Effector memory CD4-positive, alpha-beta T cell (primary cell): ENCODE measurements around the gene TSNAX.
A peak's percentile ranks its signal among the peaks of the same experiment; 100 is the strongest.
"Not testable (repeated sequence)": the region's sequence is repeated elsewhere in the genome, so short reads cannot be mapped to it uniquely, and the experiment has no call there.

Experiments
- DNase-seq, 3 donors: peaks; one replicate each; pipeline ENCODE4 v3.0.0-alpha.2; 2020
- H3K27ac ChIP-seq: 2 replicates; pipeline ENCODE4 v1.7.0; 2013; ENCODE audit warnings: mild to moderate bottlenecking, low read length, moderate library complexity; ENCODE audit not compliant: insufficient read depth, poor library complexity, severe bottlenecking
- H3K27me3 ChIP-seq: replicated peaks from 2 replicates; pipeline ENCODE4 v1.7.0; 2013; ENCODE audit warnings: mild to moderate bottlenecking, low read length; ENCODE audit not compliant: insufficient read depth, control insufficient read depth, poor library complexity, severe bottlenecking
- H3K36me3 ChIP-seq: 2 replicates; pipeline ENCODE4 v1.7.0; 2013; ENCODE audit warnings: mild to moderate bottlenecking, low read length, moderate library complexity; ENCODE audit not compliant: control insufficient read depth, insufficient read depth
- H3K4me1 ChIP-seq: 2 replicates; pipeline ENCODE4 v1.7.0; 2013; ENCODE audit warnings: low read length, mild to moderate bottlenecking; ENCODE audit not compliant: control insufficient read depth, insufficient read depth, poor library complexity, severe bottlenecking
- H3K4me3 ChIP-seq: 2 replicates; pipeline ENCODE4 v1.7.0; 2013; ENCODE audit warnings: low read length, low read depth, mild to moderate bottlenecking; ENCODE audit not compliant: insufficient read depth, poor library complexity, severe bottlenecking
- H3K9me3 ChIP-seq: 2 replicates; pipeline ENCODE4 v1.7.0; 2013; ENCODE audit warnings: mild to moderate bottlenecking, low read length, moderate library complexity; ENCODE audit not compliant: control insufficient read depth

The TSNAX gene

DNA sequence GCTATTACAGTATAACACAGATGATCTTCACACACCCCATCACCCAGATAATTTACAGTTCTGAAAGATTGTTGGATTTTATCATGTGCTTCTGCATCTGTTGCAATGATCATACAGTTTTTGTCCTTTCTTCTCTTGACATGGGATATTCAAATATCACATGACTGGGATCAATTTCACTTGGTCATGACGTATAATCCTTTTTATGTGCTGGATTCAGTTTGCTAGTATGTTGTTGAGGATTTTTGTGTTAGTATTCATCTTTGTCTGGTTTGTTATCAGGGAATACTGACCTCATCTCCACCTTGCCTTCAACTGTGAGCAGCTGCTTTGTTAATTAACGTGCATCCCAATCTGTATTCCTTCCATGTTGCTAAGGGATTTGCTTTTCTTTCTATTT is 53.4 kb downstream of the TSNAX start:
- Histone ChIP-seq H3K4me3 (no peak overlapping the region), H3K27me3 (no peaks in the 10 kb centered on the region), H3K36me3 (no peaks in the 10 kb centered on the region), H3K27ac (no peak overlapping the region), H3K9me3 (no peaks in the 10 kb centered on the region), H3K4me1 (no peaks in the 10 kb centered on the region)
- no peak for DNase-seq

DNA sequence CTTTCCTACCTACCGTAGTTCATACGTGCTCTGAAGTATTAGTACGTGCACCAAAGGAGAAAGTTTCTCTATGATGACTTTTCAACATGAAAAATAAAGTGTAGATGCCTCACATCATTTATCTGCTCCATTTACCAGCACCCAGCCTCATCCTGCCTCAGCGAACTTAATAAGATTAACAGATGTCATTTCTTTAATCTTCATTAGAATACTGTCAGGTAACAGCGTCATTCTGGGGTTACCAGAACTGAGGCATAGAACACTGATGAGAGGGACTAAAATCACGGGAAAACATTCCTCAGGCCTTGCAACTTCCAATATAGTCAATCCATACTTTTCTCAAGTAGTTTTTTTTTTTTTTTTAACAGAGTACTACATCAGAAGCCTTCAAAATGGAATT is 54.9 kb downstream of the TSNAX start:
- DNase-seq: no peak
- no peaks in the 10 kb centered on the region for H3K36me3 ChIP-seq
- H3K9me3 ChIP-seq: no peaks in the 10 kb centered on the region
- no peaks in the 10 kb centered on the region for H3K27me3 ChIP-seq
- H3K4me3 ChIP-seq: no peak overlapping the region
- H3K4me1 ChIP-seq: no peaks in the 10 kb centered on the region
- H3K27ac ChIP-seq: no peak overlapping the region

DNA sequence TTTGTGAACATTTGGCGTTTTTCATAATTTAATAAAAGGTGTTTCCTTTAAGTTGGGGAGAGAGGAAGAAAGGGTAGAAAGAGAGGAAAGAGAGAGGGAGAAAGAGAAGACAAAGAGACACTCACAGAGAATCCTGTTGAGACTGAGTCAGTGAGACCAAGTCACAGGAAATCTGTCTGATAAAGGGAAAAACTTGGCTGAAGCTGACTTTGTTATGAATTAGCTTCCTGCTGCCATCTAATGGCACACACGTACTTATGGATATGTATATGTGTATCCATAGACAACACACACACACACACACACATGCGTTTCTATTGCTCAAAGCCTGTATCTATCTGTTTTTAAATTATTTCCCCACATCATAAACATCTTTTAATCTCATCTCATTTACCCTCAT is 55.6 kb downstream of the TSNAX start:
- H3K27ac ChIP-seq: no peak overlapping the region
- H3K9me3 ChIP-seq: no peaks in the 10 kb centered on the region
- H3K36me3 ChIP-seq: no peaks in the 10 kb centered on the region
- H3K27me3 ChIP-seq: no peaks in the 10 kb centered on the region
- no peaks in the 10 kb centered on the region for H3K4me1 ChIP-seq
- H3K4me3 ChIP-seq: no peak overlapping the region
- DNase-seq: no peak

DNA sequence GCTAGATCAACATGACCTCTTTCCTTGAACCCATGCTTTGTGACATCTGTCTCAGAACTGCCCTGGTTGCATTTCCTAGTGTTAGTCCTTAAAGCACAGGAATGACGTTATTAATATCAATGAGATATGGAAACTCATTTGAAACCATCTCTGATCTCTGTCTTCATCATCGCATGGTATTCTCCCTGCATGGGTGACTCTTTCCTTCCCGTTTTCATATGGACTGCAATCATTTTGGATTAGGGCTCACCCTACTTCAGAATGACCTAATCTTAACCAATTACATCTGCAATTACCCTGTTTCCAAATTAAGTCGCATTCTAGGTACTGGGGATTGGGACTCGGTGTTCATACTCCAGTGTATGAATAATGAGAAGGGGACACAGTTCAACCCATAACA is 56.5 kb downstream of the TSNAX start:
- no peak for DNase-seq
- Histone ChIP-seq H3K27ac (no peak overlapping the region), H3K9me3 (no peaks in the 10 kb centered on the region), H3K27me3 (no peaks in the 10 kb centered on the region), H3K4me1 (no peaks in the 10 kb centered on the region), H3K36me3 (no peaks in the 10 kb centered on the region), H3K4me3 (no peak overlapping the region)

- peak in 1 of 3 donors; percentile 9 for DNase-seq
- Histone ChIP-seq H3K4me3 (no peak overlapping the region), H3K9me3 (no peaks in the 10 kb centered on the region), H3K4me1 (no peaks in the 10 kb centered on the region), H3K36me3 (no peaks in the 10 kb centered on the region), H3K27me3 (no peaks in the 10 kb centered on the region), H3K27ac (no peak overlapping the region)
These were observed 62.2 kb downstream of the TSNAX start for GRCh38 chr1:231590453-231591198.

- Histone ChIP-seq H3K4me1 (no peaks in the 10 kb centered on the region), H3K36me3 (no peaks in the 10 kb centered on the region), H3K27me3 (no peaks in the 10 kb centered on the region), H3K9me3 (no peaks in the 10 kb centered on the region), H3K4me3 (no peak overlapping the region), H3K27ac (no peak overlapping the region)
- no peak for DNase-seq
These were observed 63.0 kb downstream of the TSNAX start for GRCh38 chr1:231591466-231591865.

DNA sequence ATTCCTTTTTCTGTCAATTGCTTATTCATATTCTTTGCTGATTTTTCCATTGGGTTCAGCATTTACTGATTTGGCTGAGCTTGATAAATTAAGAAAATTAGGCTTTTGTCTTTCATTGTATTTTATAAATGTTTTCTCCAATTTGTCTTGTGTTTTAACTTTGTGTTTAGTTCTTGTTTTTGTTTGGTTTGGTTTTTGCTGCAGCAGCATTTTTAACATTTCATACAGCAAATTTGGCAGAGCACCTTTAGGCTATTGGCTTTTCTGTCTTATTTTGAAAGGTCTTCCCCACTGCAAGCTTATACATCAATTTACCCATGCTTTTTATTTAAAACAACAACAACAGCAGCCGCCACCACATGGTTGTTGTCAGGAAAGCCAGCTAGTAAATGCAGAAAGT is 64.3 kb downstream of the TSNAX start:
- no peak overlapping the region for H3K4me3 ChIP-seq
- H3K9me3 ChIP-seq: no peaks in the 10 kb centered on the region
- DNase-seq: no peak
- H3K27me3 ChIP-seq: no peaks in the 10 kb centered on the region
- no peaks in the 10 kb centered on the region for H3K4me1 ChIP-seq
- H3K27ac ChIP-seq: no peak overlapping the region
- no peaks in the 10 kb centered on the region for H3K36me3 ChIP-seq

GRCh38 chr1:231593264-231593663 is 64.8 kb downstream of the TSNAX start:
- H3K27me3 ChIP-seq, H3K9me3 ChIP-seq, DNase-seq, H3K27ac ChIP-seq, H3K36me3 ChIP-seq, H3K4me3 ChIP-seq, H3K4me1 ChIP-seq: not testable (repeated sequence)

DNA sequence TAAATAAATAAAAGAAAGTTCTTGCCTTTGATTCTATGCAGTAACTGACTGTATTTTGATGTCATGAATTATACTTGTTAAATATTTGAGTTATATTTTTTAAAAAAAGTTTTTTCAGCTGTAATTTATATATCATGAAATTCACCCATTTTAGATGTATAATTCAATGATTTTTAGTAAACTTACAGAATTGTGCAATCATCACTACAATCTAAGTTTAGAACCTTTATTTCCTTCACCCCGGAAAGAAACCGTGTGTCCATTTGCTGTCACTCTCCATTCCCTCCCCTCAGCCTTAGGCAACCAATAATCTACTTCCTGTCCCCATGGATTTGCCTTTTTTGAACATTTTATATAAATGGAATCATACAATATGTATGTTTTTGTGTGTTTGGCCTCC is 65.7 kb downstream of the TSNAX start:
- Histone ChIP-seq H3K36me3 (no peaks in the 10 kb centered on the region), H3K27me3 (no peaks in the 10 kb centered on the region), H3K4me3 (no peak overlapping the region), H3K9me3 (no peaks in the 10 kb centered on the region), H3K27ac (no peak overlapping the region), H3K4me1 (no peaks in the 10 kb centered on the region)
- no peak for DNase-seq

- no peaks in the 10 kb centered on the region for H3K9me3 ChIP-seq
- H3K27me3 ChIP-seq: no peaks in the 10 kb centered on the region
- H3K4me3 ChIP-seq: no peak overlapping the region
- H3K4me1 ChIP-seq: no peaks in the 10 kb centered on the region
- no peak overlapping the region for H3K27ac ChIP-seq
- H3K36me3 ChIP-seq: no peaks in the 10 kb centered on the region
- no peak for DNase-seq
These were observed 66.3 kb downstream of the TSNAX start for GRCh38 chr1:231594749-231595148.
